OCI-LY7 (cell line): ENCODE data around the gene GRB7.

Experiments used
- CTCF ChIP-seq: fragments of 200-600 bp; sonication (generic); conservative IDR thresholded peaks from 2 replicates; pipeline ENCODE4 v1.5.1; 2014; ENCODE audit warnings: mild to moderate bottlenecking, antibody characterized with exemption, low read length, moderate library complexity, mixed read lengths
- EZH2phosphoT487 ChIP-seq: fragments of 200-600 bp; sonication (generic); IDR thresholded peaks from 2 replicates; pipeline ENCODE4 v1.6.1; 2018; ENCODE audit warnings: low read depth, borderline replicate concordance, mild to moderate bottlenecking, mixed run types, antibody characterized with exemption, low read length, moderate library complexity, mixed read lengths

- TF ChIP-seq CTCF (no peak), EZH2phosphoT487 (no peak)
These were observed 30.8 kb upstream of the GRB7 start for GRCh38 chr17:39706921-39707337.
